K562 (cell line): ENCODE data around the gene TBX10. TPM values are rescaled to one million over a fixed set of nuclear protein-coding genes. Genes with fewer than 3 reads are reported as not detected.
A peak's percentile ranks its signal among the peaks of the same experiment; 100 is the strongest.

ENCODE experiments used
- ARID4B ChIP-seq: sonication (generic); formaldehyde crosslinking; IDR thresholded peaks from 2 replicates; pipeline ENCODE4 v1.8.0; 2022; ENCODE audit warnings: mild to moderate bottlenecking, missing genetic modification reagents
- DACH1 ChIP-seq: fragments of 450-650 bp; IDR thresholded peaks from 2 replicates; pipeline ENCODE4 v1.6.1; 2018; ENCODE audit not compliant: partially characterized antibody
- HMBOX1 ChIP-seq: sonication (generic); IDR thresholded peaks from 2 replicates; pipeline ENCODE4 v1.6.1; 2016
- HOMEZ ChIP-seq: fragments of 250-450 bp; sonication (Bioruptor Pico); IDR thresholded peaks from 2 replicates; pipeline ENCODE4 v1.4.0; 2020; ENCODE audit warnings: mild to moderate bottlenecking, moderate library complexity
- KLF16 ChIP-seq: IDR thresholded peaks from 2 replicates; pipeline ENCODE4 v1.6.1; 2016; ENCODE audit warnings: antibody characterized with exemption
- SMARCA4 ChIP-seq: fragments of 450-650 bp; IDR thresholded peaks from 2 replicates; pipeline ENCODE4 v1.6.1; 2016
- SMARCB1 ChIP-seq: IDR thresholded peaks from 2 replicates; pipeline ENCODE4 v1.6.1; 2011; ENCODE audit warnings: improper control_type of control experiment, low read depth; ENCODE audit not compliant: insufficient read length
- TAL1 ChIP-seq: fragments of 450-650 bp; IDR thresholded peaks from 2 replicates; pipeline ENCODE4 v1.6.1; 2016; ENCODE audit warnings: mild to moderate bottlenecking
- TEAD4 ChIP-seq, 2 experiments: sonication (generic) in 1 of 2; formaldehyde crosslinking in 1 of 2; IDR thresholded peaks; 2 replicates each; pipeline versions ENCODE4 v1.6.1 to v1.8.0; 2012 to 2022; ENCODE audit warnings: borderline replicate concordance in 1 of 2, inconsistent platforms in 1 of 2, low read length in 1 of 2, mild to moderate bottlenecking in 1 of 2, missing genetic modification reagents in 1 of 2
- VEZF1 ChIP-seq: fragments of 200-800 bp; sonication (Bioruptor generic); IDR thresholded peaks from 2 replicates; pipeline ENCODE4 v1.6.1; 2017; ENCODE audit warnings: missing genetic modification characterization, missing compliant biosample characterization
- ZBTB17 ChIP-seq: fragments of 450-650 bp; formaldehyde crosslinking; IDR thresholded peaks from 2 replicates; pipeline ENCODE4 v1.4.0; 2020; ENCODE audit warnings: mild to moderate bottlenecking
- ZBTB34 ChIP-seq: fragments of 250-450 bp; sonication (Bioruptor Pico); IDR thresholded peaks from 2 replicates; pipeline ENCODE4 v1.8.0; 2021; ENCODE audit warnings: mild to moderate bottlenecking, moderate library complexity
- ZFP1 ChIP-seq: fragments of 450-650 bp; formaldehyde crosslinking; IDR thresholded peaks from 2 replicates; pipeline ENCODE4 v1.4.0; 2020; ENCODE audit warnings: mild to moderate bottlenecking, mixed read lengths
- ZNF124 ChIP-seq: sonication (generic); formaldehyde crosslinking; IDR thresholded peaks from 2 replicates; pipeline ENCODE4 v1.8.1; 2022; ENCODE audit warnings: missing genetic modification reagents
- ZNF311 ChIP-seq: fragments of 250-450 bp; sonication (Bioruptor Pico); IDR thresholded peaks from 2 replicates; pipeline ENCODE4 v1.4.0; 2020; ENCODE audit warnings: mild to moderate bottlenecking, moderate library complexity
- ZNF324 ChIP-seq: fragments of 250-450 bp; sonication (Bioruptor Pico); IDR thresholded peaks from 2 replicates; pipeline ENCODE4 v1.4.0; 2020; ENCODE audit warnings: mild to moderate bottlenecking
- ZNF354B ChIP-seq: fragments of 250-450 bp; sonication (Bioruptor Pico); IDR thresholded peaks from 2 replicates; pipeline ENCODE4 v1.4.0; 2020
- ZNF583 ChIP-seq: fragments of 250-450 bp; sonication (Bioruptor Pico); IDR thresholded peaks from 2 replicates; pipeline ENCODE4 v1.4.0; 2020
- polyA plus RNA-seq, 8 experiments: library from polyadenylated mRNA; depleted of rRNA in 4 of 8; stranded (reverse) in 5 of 8; unstranded in 3 of 8; fragments of >200 nt; fragmentation: Nextera tagmentation in 2 of 8; fragmentation: Illumina TruSeq in 1 of 8; extraction: Ambion mirVana in 2 of 8; extraction: Trizol in 1 of 8; gene quantifications; 2 replicates each; pipeline versions ENCODE4 v1.2.1 to v1.2.3, GENCODE V29; 2011 to 2014; ENCODE audit warnings: inconsistent platforms in 1 of 8, missing spikeins in 1 of 8
- total RNA-seq, 7 experiments: library from RNA; depleted of rRNA in 6 of 7; stranded (reverse); fragments of >200 nt in 6 of 7; fragmentation: Illumina TruSeq in 2 of 7; extraction: Trizol in 2 of 7; gene quantifications; 2 replicates each; pipeline versions ENCODE4 v1.2.1 to v1.2.3, GENCODE V29; 2011 to 2021; ENCODE audit warnings: low replicate concordance in 1 of 7

Gene TBX10
- total and polyA plus RNA-seq, 9 of the 15 experiments (the other 6 are each of a cell fraction or from before 2014, with no cell fraction given) = not detected

- TF ChIP-seq VEZF1 (CRISPR knock-in tag) = peak; percentile 69
- TF ChIP-seq ZBTB17 (CRISPR knock-in tag) = no peak
- peak; percentile 68; the same call in 1 of the 2 replicates for TF ChIP-seq TAL1
- TF ChIP-seq TEAD4 (IDR thresholded peaks at IDR 0.05; ENCODE audit: low read length) = peak; percentile 53; the same call in 1 of the 2 replicates
- TF ChIP-seq TEAD4 (CRISPR knock-in tag; IDR thresholded peaks at IDR 0.05; ENCODE audit: borderline replicate concordance) = no peak
- no peak for TF ChIP-seq ZNF124 (CRISPR knock-in tag)
- TF ChIP-seq ZNF324 (CRISPR knock-in tag) = no peak
- TF ChIP-seq HOMEZ (CRISPR knock-in tag) = no peak
- TF ChIP-seq HMBOX1 = no peak
- no peak for TF ChIP-seq DACH1
- no peak for TF ChIP-seq ZNF583 (CRISPR knock-in tag)
- no peak for TF ChIP-seq KLF16
- TF ChIP-seq ZNF311 (CRISPR knock-in tag) = no peak
- TF ChIP-seq ZFP1 (CRISPR knock-in tag) = no peak
- no peak for TF ChIP-seq ZNF354B
- TF ChIP-seq ARID4B (CRISPR knock-in tag) = no peak
- peak; percentile 75; the same call in 1 of the 2 replicates for TF ChIP-seq SMARCA4
- TF ChIP-seq ZBTB34 (CRISPR knock-in tag) = no peak
- TF ChIP-seq SMARCB1 = no peak
These were observed 34.1 kb downstream of the TBX10 start (continued) for GRCh38 chr11:67605231-67606011.
